Keratinocyte (primary cell): ENCODE measurements around the gene TMEM53. TPM values are rescaled to one million over a fixed set of nuclear protein-coding genes. Genes with fewer than 3 reads are reported as not detected.

Experiments
- DNase-seq: peaks from one replicate; pipeline ENCODE4 v3.0.0-alpha.2; 2011; ENCODE audit warnings: low read depth, missing footprints, low spot score
- FAIRE-seq: peaks from 2 replicates; lab custom pipeline; 2011; peaks lifted over from hg19 to GRCh38; lab: Jason Lieb, UNC
- H2AFZ ChIP-seq: 2 replicates; pipeline ENCODE4 v1.6.0; 2012; ENCODE audit warnings: low read length, control low read depth, inconsistent platforms; ENCODE audit not compliant: control insufficient read depth
- H3K27ac ChIP-seq: 2 replicates; pipeline ENCODE4 v1.5.1; 2011; ENCODE audit warnings: low read length; ENCODE audit not compliant: control insufficient read depth, insufficient read depth
- H3K27me3 ChIP-seq: 3 replicates; pipeline ENCODE4 v1.6.0; 2011; ENCODE audit warnings: low read length; ENCODE audit not compliant: control insufficient read depth, insufficient read depth; ENCODE audit errors: extremely low read depth
- H3K36me3 ChIP-seq, 2 experiments: 2 replicates in 1 of 2; 3 replicates in 1 of 2; pipeline ENCODE4 v1.5.1; 2011; ENCODE audit warnings: low read length in 2 of 2, mild to moderate bottlenecking in 1 of 2; ENCODE audit not compliant: control insufficient read depth in 2 of 2, insufficient read depth in 2 of 2; ENCODE audit errors: extremely low read depth in 1 of 2
- H3K4me1 ChIP-seq: 3 replicates; pipeline ENCODE4 v1.5.1; 2011; ENCODE audit warnings: low read length; ENCODE audit not compliant: control insufficient read depth, insufficient read depth; ENCODE audit errors: extremely low read depth
- H3K4me2 ChIP-seq: 3 replicates; pipeline ENCODE4 v1.6.0; 2011; ENCODE audit warnings: low read depth, low read length; ENCODE audit not compliant: control insufficient read depth, insufficient read depth; ENCODE audit errors: extremely low read depth
- H3K4me3 ChIP-seq, 3 experiments: fragments of 200-600 bp in 1 of 3; sonication (generic) in 1 of 3; 2 replicates in 2 of 3; 3 replicates in 1 of 3; pipeline ENCODE4 v1.5.1; 2011 to 2016; ENCODE audit warnings: low read length in 3 of 3, mild to moderate bottlenecking in 3 of 3, control low read depth in 2 of 3, inconsistent platforms in 1 of 3, low read depth in 1 of 3, mixed read lengths in 1 of 3, mixed run types in 1 of 3, moderate library complexity in 1 of 3; ENCODE audit not compliant: control insufficient read depth in 2 of 3, insufficient read depth in 2 of 3; ENCODE audit errors: extremely low read depth in 1 of 3
- H3K79me2 ChIP-seq: 2 replicates; pipeline ENCODE4 v1.6.0; 2012; ENCODE audit warnings: low read length; ENCODE audit not compliant: control insufficient read depth, insufficient read depth
- H3K9ac ChIP-seq: 3 replicates; pipeline ENCODE4 v1.6.0; 2011; ENCODE audit warnings: low read length; ENCODE audit not compliant: control insufficient read depth, insufficient read depth; ENCODE audit errors: extremely low read depth
- H3K9me1 ChIP-seq: 3 replicates; pipeline ENCODE4 v1.6.0; 2011; ENCODE audit warnings: low read length; ENCODE audit not compliant: control insufficient read depth, insufficient read depth; ENCODE audit errors: extremely low read depth
- H3K9me3 ChIP-seq: 2 replicates; pipeline ENCODE4 v1.5.1; 2012; ENCODE audit warnings: low read depth, low read length; ENCODE audit not compliant: control insufficient read depth
- H4K20me1 ChIP-seq: 3 replicates; pipeline ENCODE4 v1.6.0; 2011; ENCODE audit warnings: low read length; ENCODE audit not compliant: control insufficient read depth, insufficient read depth; ENCODE audit errors: extremely low read depth
- EZH2 ChIP-seq: IDR thresholded peaks from one replicate; pipeline ENCODE4 v1.6.1; 2012; ENCODE audit warnings: inconsistent platforms, mild to moderate bottlenecking, low read length, moderate library complexity
- dilution Hi-C: fragments of 300-500 bp; cut with MboI; formaldehyde crosslinking; loops from one replicate; pipeline ENCODE4 v1.7.0; 2020; ENCODE audit warnings: low sequenced_read_pairs; ENCODE audit not compliant: extremely low pct_ligation_motif_present
- polyA plus RNA-seq, 5 experiments: library from polyadenylated mRNA; depleted of rRNA in 3 of 5; stranded (reverse) in 3 of 5; stranded (forward) in 1 of 5; unstranded in 1 of 5; fragments of >200 nt; gene quantifications; 1 replicate in 1 of 5; 2 replicates in 3 of 5; 3 replicates in 1 of 5; pipeline versions ENCODE4 v1.2.1 to v1.2.3, GENCODE V29; 2011 to 2012; ENCODE audit warnings: missing spikeins in 2 of 5, low read depth in 1 of 5, low replicate concordance in 1 of 5
- TF ChIP-seq, protein P1 (sequence below), 3 experiments: IDR thresholded peaks in 1 of 3; conservative IDR thresholded peaks in 1 of 3; optimal IDR thresholded peaks in 1 of 3; 2 replicates in 2 of 3; 3 replicates in 1 of 3; pipeline versions ENCODE3 to v1.5.1; 2011; ENCODE audit warnings: low read length in 3 of 3, mild to moderate bottlenecking in 3 of 3, moderate library complexity in 2 of 3, control low read depth in 1 of 3, inconsistent platforms in 1 of 3; ENCODE audit not compliant: insufficient read depth in 2 of 3; ENCODE audit errors: extremely low read depth in 1 of 3

TMEM53 gene
- polyA plus RNA-seq, 1 donor (not counting 4 experiments of a cell fraction or from before 2014, with no cell fraction given) = 5.6 TPM

DNA sequence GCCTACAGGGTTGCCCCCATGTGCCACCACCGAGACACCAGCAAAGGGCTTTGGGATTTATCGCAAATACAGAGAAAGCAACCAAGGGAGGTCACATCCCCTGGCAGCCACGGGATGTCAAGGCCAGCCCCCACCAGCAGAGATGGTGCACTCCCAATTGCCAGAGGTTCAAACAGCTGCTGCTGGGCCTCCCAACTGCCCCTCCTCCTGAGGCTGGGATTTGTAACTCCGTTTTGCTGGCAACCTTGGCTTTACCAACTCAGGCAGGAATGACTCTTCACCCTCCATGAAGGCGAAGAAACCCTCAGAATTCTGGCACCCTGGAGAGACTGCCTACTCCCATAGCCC lies 11.6 kb downstream of the TMEM53 start:
- FAIRE-seq (no peak), DNase-seq (no peak)
- dilution Hi-C loops = no loop called here
- Histone ChIP-seq H3K9me1 (no peaks in the 10 kb centered on the region), H3K27ac (no peak overlapping the region), H2AFZ (no peak overlapping the region), H4K20me1 (no peaks in the 10 kb centered on the region), H3K4me2 (no peak overlapping the region), H3K9me3 (no peaks in the 10 kb centered on the region), H3K9ac (no peak overlapping the region), H3K79me2 (no peaks in the 10 kb centered on the region), H3K36me3 (no peaks in the 10 kb centered on the region), H3K4me3 (no peak overlapping the region), H3K27me3 (no peaks in the 10 kb centered on the region), H3K4me1 (no peaks in the 10 kb centered on the region)
- TF ChIP-seq, protein P1, sequence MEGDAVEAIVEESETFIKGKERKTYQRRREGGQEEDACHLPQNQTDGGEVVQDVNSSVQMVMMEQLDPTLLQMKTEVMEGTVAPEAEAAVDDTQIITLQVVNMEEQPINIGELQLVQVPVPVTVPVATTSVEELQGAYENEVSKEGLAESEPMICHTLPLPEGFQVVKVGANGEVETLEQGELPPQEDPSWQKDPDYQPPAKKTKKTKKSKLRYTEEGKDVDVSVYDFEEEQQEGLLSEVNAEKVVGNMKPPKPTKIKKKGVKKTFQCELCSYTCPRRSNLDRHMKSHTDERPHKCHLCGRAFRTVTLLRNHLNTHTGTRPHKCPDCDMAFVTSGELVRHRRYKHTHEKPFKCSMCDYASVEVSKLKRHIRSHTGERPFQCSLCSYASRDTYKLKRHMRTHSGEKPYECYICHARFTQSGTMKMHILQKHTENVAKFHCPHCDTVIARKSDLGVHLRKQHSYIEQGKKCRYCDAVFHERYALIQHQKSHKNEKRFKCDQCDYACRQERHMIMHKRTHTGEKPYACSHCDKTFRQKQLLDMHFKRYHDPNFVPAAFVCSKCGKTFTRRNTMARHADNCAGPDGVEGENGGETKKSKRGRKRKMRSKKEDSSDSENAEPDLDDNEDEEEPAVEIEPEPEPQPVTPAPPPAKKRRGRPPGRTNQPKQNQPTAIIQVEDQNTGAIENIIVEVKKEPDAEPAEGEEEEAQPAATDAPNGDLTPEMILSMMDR (optimal IDR thresholded peaks at IDR 0.05 in 1 of 3, IDR thresholded peaks at IDR 0.05 in 1 of 3, conservative IDR thresholded peaks at IDR 0.05 in 1 of 3; ENCODE audit: extremely low read depth in 1 of 3, insufficient read depth in 2 of 3, low read length in 3 of 3) = no peak
- no peak for TF ChIP-seq EZH2

DNA sequence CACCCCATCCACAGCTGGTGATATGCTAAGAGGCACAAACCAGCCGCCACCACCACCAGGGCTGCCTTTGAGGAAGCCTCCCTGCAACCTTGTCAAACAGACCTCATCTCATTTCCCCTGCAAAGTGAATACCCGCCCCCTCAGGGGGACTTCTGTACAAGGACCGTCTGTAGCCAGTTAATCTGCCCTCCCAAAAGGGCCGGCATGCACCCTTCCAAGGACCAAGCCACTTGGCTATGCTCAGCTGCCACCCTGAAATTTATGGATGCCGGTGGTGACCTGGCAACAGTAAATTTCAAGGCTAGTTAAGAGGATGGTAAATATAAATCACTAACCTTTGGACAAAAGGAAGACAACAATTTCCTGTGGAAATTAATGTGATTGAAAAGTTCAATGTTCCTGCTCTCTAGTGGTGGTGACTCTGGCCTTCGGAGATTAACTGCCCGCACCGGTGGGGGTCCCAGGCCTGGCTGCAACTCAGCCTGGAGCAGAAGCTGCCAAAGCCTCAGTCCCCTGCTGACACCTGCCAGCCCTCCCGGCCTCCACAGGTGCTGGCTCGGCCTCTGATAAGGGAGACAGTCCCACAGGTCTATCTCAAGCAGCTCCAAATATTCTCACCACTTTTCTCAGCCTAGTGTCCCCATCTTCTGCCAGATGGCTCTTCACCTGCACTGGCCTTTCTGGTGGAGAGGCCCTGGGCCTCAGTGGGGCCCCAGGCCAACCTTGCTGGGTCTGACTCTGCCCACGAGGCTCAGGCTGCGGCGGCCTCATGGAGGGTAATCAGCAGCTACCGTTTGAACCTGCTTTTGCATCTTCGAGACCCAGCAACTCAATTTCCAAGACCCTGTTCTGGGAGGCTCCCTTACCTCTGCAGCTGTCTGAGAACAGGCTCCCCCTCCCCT lies 12.2 kb downstream of the TMEM53 start:
- dilution Hi-C loops = no loop called here
- Histone ChIP-seq H2AFZ (no peak overlapping the region), H3K4me1 (no peaks in the 10 kb centered on the region), H3K27ac (no peak overlapping the region), H3K4me3 (no peak overlapping the region), H3K36me3 (no peaks in the 10 kb centered on the region), H4K20me1 (no peaks in the 10 kb centered on the region), H3K9ac (no peak overlapping the region), H3K4me2 (no peak overlapping the region), H3K79me2 (no peaks in the 10 kb centered on the region), H3K9me1 (no peaks in the 10 kb centered on the region), H3K27me3 (no peaks in the 10 kb centered on the region), H3K9me3 (no peaks in the 10 kb centered on the region)
- TF ChIP-seq EZH2 = no peak
- TF ChIP-seq, protein P1 (optimal IDR thresholded peaks at IDR 0.05 in 1 of 3, IDR thresholded peaks at IDR 0.05 in 1 of 3, conservative IDR thresholded peaks at IDR 0.05 in 1 of 3; ENCODE audit: extremely low read depth in 1 of 3, insufficient read depth in 2 of 3, low read length in 3 of 3) = no peak
- no peak for DNase-seq
- FAIRE-seq = no peak
